MM.1S (cell line): ENCODE data around the gene RREB1.

Experiments used
- EZH2 ChIP-seq: fragments of 300-600 bp; sonication (generic); optimal IDR thresholded peaks from 2 replicates; pipeline ENCODE3; 2017; ENCODE audit warnings: low read depth, mild to moderate bottlenecking, antibody characterized with exemption, low read length, mixed read lengths
- EZH2phosphoT487 ChIP-seq: fragments of 300-600 bp; sonication (generic); IDR thresholded peaks from 2 replicates; pipeline ENCODE4 v1.6.1; 2018; ENCODE audit warnings: antibody characterized with exemption, low read length
- TF ChIP-seq, protein P1 (sequence below): fragments of 300-600 bp; sonication (generic); IDR thresholded peaks from 2 replicates; pipeline ENCODE4 v1.5.1; 2016; ENCODE audit warnings: antibody characterized with exemption, low read length, mixed read lengths

DNA sequence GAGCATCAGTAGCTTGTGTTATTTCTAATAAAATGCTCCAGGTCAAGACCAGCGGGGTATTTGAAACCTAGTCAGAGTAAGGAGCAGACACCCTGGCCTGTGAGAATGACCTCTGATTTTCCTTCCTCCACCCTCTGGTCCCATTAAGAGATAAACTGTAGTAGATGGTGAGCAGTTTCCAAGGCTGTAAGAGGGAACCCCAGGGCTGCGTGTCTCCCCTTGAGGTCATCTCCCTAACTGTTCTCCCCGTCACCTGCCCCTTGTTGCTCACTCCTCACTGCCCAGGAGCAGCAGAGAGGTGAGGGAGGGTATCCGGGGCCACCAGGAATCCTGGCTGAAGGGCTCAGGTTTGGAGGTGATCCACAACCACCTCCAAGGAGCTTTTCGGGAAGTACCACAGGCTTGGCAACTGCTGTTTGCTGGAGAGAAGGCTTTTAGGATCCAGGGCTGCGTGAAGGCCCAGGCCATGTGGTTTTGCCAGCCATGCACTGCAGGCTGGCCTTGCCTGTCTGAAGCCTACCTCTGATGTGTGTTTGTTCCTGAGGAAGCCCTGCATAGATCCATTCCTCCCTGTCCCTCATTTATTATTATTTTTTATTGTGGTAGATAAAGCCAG lies 62.5 kb downstream of the RREB1 start:
- TF ChIP-seq, protein P1, sequence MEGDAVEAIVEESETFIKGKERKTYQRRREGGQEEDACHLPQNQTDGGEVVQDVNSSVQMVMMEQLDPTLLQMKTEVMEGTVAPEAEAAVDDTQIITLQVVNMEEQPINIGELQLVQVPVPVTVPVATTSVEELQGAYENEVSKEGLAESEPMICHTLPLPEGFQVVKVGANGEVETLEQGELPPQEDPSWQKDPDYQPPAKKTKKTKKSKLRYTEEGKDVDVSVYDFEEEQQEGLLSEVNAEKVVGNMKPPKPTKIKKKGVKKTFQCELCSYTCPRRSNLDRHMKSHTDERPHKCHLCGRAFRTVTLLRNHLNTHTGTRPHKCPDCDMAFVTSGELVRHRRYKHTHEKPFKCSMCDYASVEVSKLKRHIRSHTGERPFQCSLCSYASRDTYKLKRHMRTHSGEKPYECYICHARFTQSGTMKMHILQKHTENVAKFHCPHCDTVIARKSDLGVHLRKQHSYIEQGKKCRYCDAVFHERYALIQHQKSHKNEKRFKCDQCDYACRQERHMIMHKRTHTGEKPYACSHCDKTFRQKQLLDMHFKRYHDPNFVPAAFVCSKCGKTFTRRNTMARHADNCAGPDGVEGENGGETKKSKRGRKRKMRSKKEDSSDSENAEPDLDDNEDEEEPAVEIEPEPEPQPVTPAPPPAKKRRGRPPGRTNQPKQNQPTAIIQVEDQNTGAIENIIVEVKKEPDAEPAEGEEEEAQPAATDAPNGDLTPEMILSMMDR, result no peak
- TF ChIP-seq EZH2 (no peak), EZH2phosphoT487 (no peak)
